GM12874 (cell line): Measurements from ENCODE around the gene PQBP1.

Experiments used
- TF ChIP-seq, protein P1 (sequence below): IDR thresholded peaks from 2 replicates; pipeline ENCODE4 v1.5.1; 2011; ENCODE audit warnings: low read depth, mild to moderate bottlenecking, control low read depth, low read length, moderate library complexity; ENCODE audit not compliant: insufficient read depth

Gene PQBP1

DNA sequence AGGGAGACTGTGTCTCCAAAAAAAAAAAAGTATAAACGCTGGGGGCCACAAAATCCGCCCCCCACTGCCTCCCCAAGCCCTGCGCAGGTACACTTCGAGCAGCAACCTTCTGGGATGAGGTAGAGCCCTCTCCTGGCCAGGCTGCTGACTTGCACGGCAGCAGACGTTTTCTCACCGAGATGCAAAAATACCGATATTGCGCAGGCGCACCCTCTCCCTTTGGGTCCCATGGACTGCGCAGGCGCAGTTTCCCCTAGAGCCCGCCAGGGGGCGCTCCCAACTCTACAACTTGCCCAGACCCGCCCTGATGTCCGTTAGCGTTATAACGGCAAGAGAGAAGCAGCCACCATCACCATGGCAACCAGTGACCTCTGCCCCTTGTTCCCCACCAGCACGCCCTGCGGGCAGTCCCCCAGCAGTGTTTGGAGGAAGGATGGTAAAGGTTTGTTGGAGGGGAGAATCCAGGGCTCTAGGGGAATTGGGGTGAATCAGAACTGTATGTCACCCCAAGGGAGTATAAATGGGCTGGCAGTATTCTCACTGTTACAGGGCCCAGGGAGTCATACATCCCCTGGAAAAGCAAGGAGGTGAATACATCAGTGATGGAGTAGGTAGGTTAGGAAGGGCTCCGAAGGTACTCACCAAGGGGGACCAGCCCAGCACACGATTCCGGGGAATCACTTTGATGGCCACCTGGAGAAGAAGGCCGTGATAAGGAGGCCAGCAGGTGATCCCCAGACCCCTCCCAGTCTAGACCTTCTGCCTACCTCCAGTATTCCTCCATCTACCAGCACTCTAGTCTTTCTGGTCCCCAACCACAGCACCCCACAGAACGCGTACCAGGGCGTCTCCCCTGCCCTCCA, 19.6 kb downstream of the PQBP1 start:
- TF ChIP-seq, protein P1, sequence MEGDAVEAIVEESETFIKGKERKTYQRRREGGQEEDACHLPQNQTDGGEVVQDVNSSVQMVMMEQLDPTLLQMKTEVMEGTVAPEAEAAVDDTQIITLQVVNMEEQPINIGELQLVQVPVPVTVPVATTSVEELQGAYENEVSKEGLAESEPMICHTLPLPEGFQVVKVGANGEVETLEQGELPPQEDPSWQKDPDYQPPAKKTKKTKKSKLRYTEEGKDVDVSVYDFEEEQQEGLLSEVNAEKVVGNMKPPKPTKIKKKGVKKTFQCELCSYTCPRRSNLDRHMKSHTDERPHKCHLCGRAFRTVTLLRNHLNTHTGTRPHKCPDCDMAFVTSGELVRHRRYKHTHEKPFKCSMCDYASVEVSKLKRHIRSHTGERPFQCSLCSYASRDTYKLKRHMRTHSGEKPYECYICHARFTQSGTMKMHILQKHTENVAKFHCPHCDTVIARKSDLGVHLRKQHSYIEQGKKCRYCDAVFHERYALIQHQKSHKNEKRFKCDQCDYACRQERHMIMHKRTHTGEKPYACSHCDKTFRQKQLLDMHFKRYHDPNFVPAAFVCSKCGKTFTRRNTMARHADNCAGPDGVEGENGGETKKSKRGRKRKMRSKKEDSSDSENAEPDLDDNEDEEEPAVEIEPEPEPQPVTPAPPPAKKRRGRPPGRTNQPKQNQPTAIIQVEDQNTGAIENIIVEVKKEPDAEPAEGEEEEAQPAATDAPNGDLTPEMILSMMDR, result peak; percentile 87

DNA sequence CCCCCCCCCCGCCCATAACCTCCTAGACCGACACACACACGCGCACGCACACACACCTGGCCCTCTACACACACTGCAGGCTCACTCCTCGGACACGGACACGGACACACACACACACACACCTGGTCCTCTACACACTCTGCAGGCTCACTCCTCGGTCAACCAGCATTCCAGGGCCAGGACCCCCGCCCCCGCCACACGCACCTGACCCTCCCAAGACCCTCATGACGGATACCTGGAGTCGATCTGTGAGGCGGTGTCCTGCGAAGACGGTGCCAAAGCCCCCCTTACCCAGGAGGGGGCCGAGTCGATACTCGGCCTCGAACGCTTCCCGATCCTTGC, 20.5 kb downstream of the PQBP1 start:
- TF ChIP-seq, protein P1, result no peak

DNA sequence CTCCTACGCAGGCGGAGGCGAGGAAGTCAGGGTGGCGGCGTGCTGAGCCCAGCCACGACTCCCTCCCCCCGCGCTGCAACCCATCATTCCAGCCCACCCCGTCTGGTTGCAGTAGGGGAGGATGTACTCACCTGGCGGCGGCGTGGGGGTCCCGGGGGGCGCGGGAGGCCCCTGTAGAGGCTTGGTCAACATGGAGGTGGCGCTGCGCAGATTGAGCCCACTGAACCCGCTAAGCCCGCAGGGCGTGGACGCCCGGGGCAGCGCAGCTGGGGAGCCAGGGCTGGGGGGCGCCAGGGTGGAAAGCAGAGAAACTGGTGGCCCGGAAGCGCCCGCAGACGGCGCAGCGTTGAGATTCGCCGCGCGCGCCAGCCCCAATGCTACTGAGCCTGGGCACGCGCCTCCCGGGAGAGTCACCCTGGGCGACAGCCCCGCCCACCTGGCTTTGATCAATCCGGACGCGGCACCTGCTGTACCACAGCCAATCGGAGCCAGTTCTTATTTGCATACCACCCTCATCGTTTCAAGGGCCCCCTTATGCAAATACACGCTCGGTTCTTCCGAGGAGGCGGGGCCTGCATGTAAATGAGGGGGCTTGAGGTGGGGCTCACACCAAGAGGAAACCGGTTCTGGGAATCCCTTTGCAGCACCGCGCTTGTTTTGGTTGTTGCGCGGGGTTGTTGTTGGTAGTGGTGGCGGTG, 21.1 kb downstream of the PQBP1 start, which contains the start of gene PIM2:
Gene PIM2, minus strand, starts transcription at position 382 of the 698 bp plus-strand sequence. Its CDS starts 190 bp downstream, at position 192.
- TF ChIP-seq, protein P1, result no peak

DNA sequence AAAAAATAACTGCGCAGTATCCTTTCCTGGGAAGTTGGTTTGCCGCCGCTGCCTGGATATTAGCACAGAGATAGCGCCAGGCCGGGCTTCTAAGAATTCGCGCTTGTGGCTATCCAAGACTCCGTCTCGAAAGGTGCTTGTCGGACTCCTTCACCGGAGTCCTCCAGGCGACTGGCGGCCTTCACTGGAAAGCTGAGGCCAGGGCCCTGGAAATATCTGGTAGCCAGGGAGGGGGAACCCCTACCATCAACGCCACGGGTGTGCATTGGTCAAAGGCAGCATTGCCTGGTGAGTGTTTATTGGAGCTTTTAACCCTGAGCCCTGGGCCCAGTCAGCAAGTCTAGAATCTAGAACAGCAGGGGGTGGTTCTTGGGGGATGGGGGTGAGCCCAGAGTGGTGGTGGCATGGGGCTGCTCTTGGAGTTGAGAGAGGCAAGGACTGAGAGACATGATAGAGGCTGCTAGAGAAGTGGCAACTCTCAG, 21.7 kb downstream of the PQBP1 start:
- TF ChIP-seq, protein P1, result no peak

DNA sequence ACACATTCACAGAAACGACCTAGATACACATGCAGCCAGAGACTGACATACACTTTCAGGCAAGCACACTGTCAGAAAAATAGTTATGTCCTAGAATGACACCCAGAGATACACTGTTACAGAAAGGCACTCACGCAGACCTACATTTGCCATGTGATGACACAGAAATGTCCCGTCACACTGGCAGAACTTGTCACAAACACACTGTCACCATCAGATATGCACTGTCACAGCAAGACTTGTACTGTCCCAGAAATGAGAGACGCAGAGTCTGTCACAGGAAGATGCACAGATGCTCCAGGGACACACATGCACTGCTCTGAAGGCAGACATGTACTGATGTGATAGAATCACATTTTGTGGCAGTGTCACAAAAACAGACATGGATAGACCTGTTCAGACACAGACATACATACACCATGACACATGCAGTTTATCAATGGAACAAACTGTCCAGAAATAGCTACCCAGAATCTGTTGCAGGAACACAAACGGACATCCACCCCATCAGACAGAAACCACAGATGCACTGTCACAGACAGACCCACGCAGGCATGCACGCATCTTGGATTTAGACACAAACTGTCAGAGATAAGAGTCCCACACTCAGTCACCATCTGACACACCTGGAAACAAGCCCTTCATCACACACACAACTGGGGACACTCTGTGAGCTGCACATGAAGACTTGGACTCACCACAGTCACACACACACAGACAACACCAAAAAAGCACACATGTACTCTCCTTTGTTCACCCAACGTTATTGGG, 22.4 kb downstream of the PQBP1 start:
- TF ChIP-seq, protein P1, result no peak

DNA sequence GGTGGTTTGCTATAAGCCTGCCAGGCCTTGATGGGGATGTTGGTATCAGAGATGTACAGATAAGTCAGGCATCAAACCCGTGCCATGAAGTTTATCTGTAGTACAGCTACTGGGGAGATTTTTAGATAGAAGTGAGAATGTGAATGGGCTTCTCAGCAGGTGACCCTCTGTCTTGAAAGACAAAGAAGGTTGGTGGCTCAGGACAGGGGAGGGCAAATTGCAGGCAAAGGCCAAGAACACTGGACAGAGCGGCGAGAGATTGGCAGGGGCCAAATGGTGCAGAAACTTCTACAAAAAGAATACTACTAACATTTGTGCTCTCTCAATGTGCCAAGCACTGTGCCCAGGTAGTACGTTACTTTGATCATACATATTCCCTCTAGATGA, 23.0 kb downstream of the PQBP1 start:
- TF ChIP-seq, protein P1, result no peak

DNA sequence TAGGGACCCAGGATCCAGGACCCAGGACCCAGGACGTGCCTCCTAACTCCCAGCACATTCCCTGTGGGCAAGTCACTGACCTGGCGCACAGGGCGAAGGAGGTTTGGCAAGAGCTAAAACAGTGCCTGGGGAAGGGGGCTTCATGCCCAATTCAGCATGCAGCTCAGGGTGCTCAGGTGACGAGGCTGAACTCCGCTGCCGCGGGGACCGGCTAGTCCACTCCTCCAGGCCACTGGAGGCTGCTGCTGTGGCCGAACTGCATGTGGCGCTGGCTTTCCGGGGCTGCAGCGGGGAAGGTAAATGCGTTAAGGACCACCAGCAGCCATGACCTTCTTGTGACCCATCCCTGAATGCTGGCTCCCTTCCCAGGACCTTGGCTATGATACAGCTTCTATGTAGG, 26.0 kb downstream of the PQBP1 start:
- TF ChIP-seq, protein P1, result no peak
